Heart right ventricle (tissue), 16 donors: ENCODE results near the gene CCDC28A. TPM values are rescaled to one million over a fixed set of nuclear protein-coding genes. Genes with fewer than 3 reads are reported as not detected.

Experiments used
- ATAC-seq, 8 donors: fragments of 200-7000 bp; cut with Tn5 transposase; one replicate each; pipeline ENCODE4 v1.9.1; 2020; ENCODE audit warnings: mild to moderate bottlenecking in 8 of 8, moderate library complexity in 8 of 8, moderate number of reproducible peaks in 1 of 8
- DNase-seq, 2 donors: peaks; one replicate each; pipeline ENCODE4 v3.0.0-alpha.2; 2020
- H3K27ac ChIP-seq, 10 donors: fragments of 200-600 bp; sonication (generic) in 2 of 10; one replicate each; pipeline versions ENCODE4 v1.5.0 to v1.8.0; 2020 to 2022; ENCODE audit warnings: mild to moderate bottlenecking in 3 of 10
- H3K27me3 ChIP-seq, 7 donors: fragments of 200-600 bp; one replicate each; pipeline ENCODE4 v1.8.0; 2021 to 2022; ENCODE audit warnings: mild to moderate bottlenecking in 2 of 7
- H3K36me3 ChIP-seq, 9 donors: fragments of 200-600 bp; sonication (generic) in 1 of 9; one replicate each; pipeline versions ENCODE4 v1.5.0 to v1.8.0; 2020 to 2022; ENCODE audit warnings: mild to moderate bottlenecking in 2 of 9
- H3K4me1 ChIP-seq, 9 donors: fragments of 200-600 bp; sonication (generic) in 1 of 9; one replicate each; pipeline versions ENCODE4 v1.5.0 to v1.8.0; 2020 to 2022; ENCODE audit warnings: mild to moderate bottlenecking in 4 of 9
- H3K4me3 ChIP-seq, 10 donors: fragments of 200-600 bp; sonication (generic) in 2 of 10; one replicate each; pipeline versions ENCODE4 v1.5.0 to v1.8.0; 2020 to 2022; ENCODE audit warnings: mild to moderate bottlenecking in 7 of 10, moderate library complexity in 2 of 10
- H3K9me3 ChIP-seq, 11 donors: fragments of 200-600 bp in 10 of 11; sonication (generic) in 2 of 11; one replicate each; pipeline versions ENCODE4 v1.5.0 to v1.8.0; 2013 to 2022; ENCODE audit warnings: mild to moderate bottlenecking in 2 of 11, control low read depth in 1 of 11, moderate library complexity in 1 of 11
- CTCF ChIP-seq, 9 donors: fragments of 200-600 bp; sonication (generic) in 2 of 9; IDR thresholded peaks; one replicate each; pipeline versions ENCODE4 v1.5.0 to v1.8.0; 2021 to 2022; ENCODE audit warnings: antibody characterized with exemption in 9 of 9, mild to moderate bottlenecking in 5 of 9, moderate library complexity in 1 of 9
- WGBS, 2 donors: extraction: QIAGEN DNeasy Blood & Tissue Kit; methylation state at CpG; one replicate each; pipeline ENCODE4 v1.1.7; 2013; ENCODE audit warnings: inconsistent platforms in 1 of 2; 5-methylcytosine and 5-hydroxymethylcytosine counted together
- intact Hi-C, 10 donors: fragments of 100-400 bp; cut with DNase I; formaldehyde crosslinking; loops; one replicate each; pipeline versions ENCODE4 v1.11.1 to v1.14.2; 2022
- polyA plus RNA-seq, 2 donors: library from polyadenylated mRNA; stranded (reverse); fragments of 200-250 nt; gene quantifications; one replicate each; pipeline ENCODE4 v1.2.3, GENCODE V29; 2013
- total RNA-seq, 10 donors: library from RNA; stranded (reverse); fragmentation: NEBNext Ultra II Directional in 3 of 10; extraction: Animal tissue kit (Norgen Biotek cat#: 25700) in 3 of 10; gene quantifications; one replicate each; pipeline versions ENCODE4 v1.2.1 to v1.2.4, GENCODE V29; 2021 to 2023
- donor health status: Arrhythmogenic right ventricular cardiomyopathy.
- donor health status: ischemic (EF 13 %, LVEDD 7.1; RV severe dilation, severe dysfunction).
- donor health status: healthy with polysubstance abuse.
- donor health status: DM: no; HTN: yes; CAD: no.
- donor health status: DM: no; HTN: no; CAD: no.
- donor health status: ischemic (EF 25% LVEDD 6.9; RV normal size, moderate dysfunction).
- donor health status: ischemic (EF 25% LVEDD 5.7; RV mildly dilated, moderate dysfunction).
- donor health status: healthy.
- donor health status: DM: yes; HTN: yes; CAD: no.
- donor health status: Ischemic cardiomyopathy.
- donor health status: ischemic (EF 35%, LVEDD 5.7; RV mildly dilated, moderate dysfunction).
- donor health status: nonischemic (EF 11% LVEDD 7.7; RV severe dilation, severe dysfunction).
- donor health status: DM: yes; HTN: yes; CAD: no.
- donor health status: PGD.
- donor health status: ischemic (EF 29% LVEDD 5.4; RV normal size, mild dysfunction).
- donor health status: nonischemic (EF 23%, LVEDD 6.1; RV moderate dilation, normal function).

Gene CCDC28A
- total and polyA plus RNA-seq, 12 donors = 4.9 to 25.4 (median 9.5) TPM

GRCh38 chr6:138769102-138769676 lies 4.4 kb upstream of the CCDC28A start:
- no peak for ATAC-seq

GRCh38 chr6:138772596-138773176 lies 883 bp upstream of the CCDC28A start:
- intact Hi-C loops = loop anchor here in 3 of 10 donors (2.0 to 5.0 kb wide), 3 partner anchors 180 to 365 kb away; no protein-coding TSS in a partner anchor
- peak overlapping the region in 9 of 10 donors; percentile 90 to 99 (median 96) for H3K27ac ChIP-seq
- peaks cover 0 to 22% (median 0%) of the 10 kb centered on the region in 9 donors for H3K36me3 ChIP-seq
- DNase-seq (no peak), ATAC-seq (no peak)
- H3K4me1 ChIP-seq = peaks cover 2 to 30% (median 22%) of the 10 kb centered on the region in 9 donors
- H3K4me3 ChIP-seq = peak overlapping the region; percentile 69 to 96 (median 84)
- H3K27me3 ChIP-seq = no peaks in the 10 kb centered on the region
- TF ChIP-seq CTCF (IDR thresholded peaks at IDR 0.05) = no peak
- 12 to 13% methylated on average over 8 of the region's 8 CpGs for WGBS, 2 donors
- H3K9me3 ChIP-seq = no peaks in the 10 kb centered on the region

More at GRCh38 chr6:138769102-138769676, 4.4 kb upstream of the CCDC28A start:
- peaks cover 0 to 10% (median 8%) of the 10 kb centered on the region in 9 donors for H3K4me1 ChIP-seq
- H3K36me3 ChIP-seq = no peaks in the 10 kb centered on the region
- H3K27ac ChIP-seq = no peak overlapping the region
- H3K9me3 ChIP-seq = no peaks in the 10 kb centered on the region
- no peaks in the 10 kb centered on the region for H3K27me3 ChIP-seq
- intact Hi-C loops = loop anchor here in 9 of 10 donors (5.0 to 10.0 kb wide), 8 partner anchors 74 to 657 kb away; no protein-coding TSS in a partner anchor
- no peak for TF ChIP-seq CTCF (IDR thresholded peaks at IDR 0.05)
- no peak overlapping the region for H3K4me3 ChIP-seq
- DNase-seq = no peak
- WGBS, 2 donors = 36 to 42% methylated on average over 6 of the region's 6 CpGs

- Histone ChIP-seq H3K27ac (peak overlapping the region in 9 of 10 donors; percentile 90 to 99 (median 95)), H3K4me3 (peak overlapping the region; percentile 69 to 96 (median 84)), H3K4me1 (peaks cover 2 to 30% (median 22%) of the 10 kb centered on the region in 9 donors), H3K9me3 (no peaks in the 10 kb centered on the region), H3K27me3 (no peaks in the 10 kb centered on the region), H3K36me3 (peaks cover 0 to 38% (median 0%) of the 10 kb centered on the region in 9 donors)
- TF ChIP-seq CTCF (IDR thresholded peaks at IDR 0.05) = no peak
- intact Hi-C loops = loop anchor here in 2 of 10 donors (5.0 kb wide), 2 partner anchors 347 to 367 kb away; no protein-coding TSS in a partner anchor
- WGBS, 2 donors = 25 to 28% methylated on average over 3 of the region's 3 CpGs
- DNase-seq (peak in 1 of 2 donors; percentile 31), ATAC-seq (peak in 2 of 8 donors; percentile 27 to 36)
Measured at GRCh38 chr6:138774370-138774769, 801 bp downstream of the CCDC28A start.

- Histone ChIP-seq H3K27me3 (no peaks in the 10 kb centered on the region), H3K4me3 (no peak overlapping the region), H3K27ac (no peak overlapping the region), H3K9me3 (no peaks in the 10 kb centered on the region), H3K4me1 (peaks cover 2 to 30% (median 22%) of the 10 kb centered on the region in 9 donors), H3K36me3 (peaks cover 0 to 61% (median 8%) of the 10 kb centered on the region in 9 donors)
- DNase-seq = no peak
- ATAC-seq = no peak
- 98 to 100% methylated on average over 1 of the region's 1 CpG for WGBS, 2 donors
- intact Hi-C loops = no loop called here
- TF ChIP-seq CTCF (IDR thresholded peaks at IDR 0.05) = no peak
Measured at GRCh38 chr6:138776659-138777058, 3.1 kb downstream of the CCDC28A start.
